H1 (cell line): ENCODE data around the gene CHD5. TPM values are rescaled to one million over a fixed set of nuclear protein-coding genes. Genes with fewer than 3 reads are reported as not detected.

Experiments
- CTCF ChIA-PET: fragments of 300-600 bp; sonication (Branson Sonifier 250); formaldehyde crosslinking; loops from one replicate; lab custom pipeline; 2021; ENCODE audit not compliant: partially characterized antibody; lab: Charles Lee
- POLR2A ChIA-PET: fragments of 300-600 bp; sonication (Branson Sonifier 250); formaldehyde crosslinking; loops from one replicate; lab custom pipeline; 2021; ENCODE audit warnings: inconsistent platforms; ENCODE audit not compliant: partially characterized antibody; lab: Charles Lee
- DNase-seq, 2 experiments: peaks; one replicate each; pipeline versions ENCODE4 v3.0.0 to v3.0.0-alpha.2; 2010 to 2022; ENCODE audit warnings: low spot score in 2 of 2, low read depth in 1 of 2, mixed read lengths in 1 of 2
- FAIRE-seq: peaks from 2 replicates; lab custom pipeline; 2011; peaks lifted over from hg19 to GRCh38; lab: Jason Lieb, UNC
- H2AFZ ChIP-seq: 2 replicates; pipeline ENCODE4 v1.8.1; 2012; ENCODE audit warnings: low read length, inconsistent platforms
- H2AK5ac ChIP-seq: 2 replicates; pipeline ENCODE4 v1.6.1; 2013; ENCODE audit warnings: low read depth, low read length
- H2BK120ac ChIP-seq: replicated peaks from 2 replicates; pipeline ENCODE3; 2013; ENCODE audit warnings: low read depth, low read length, inconsistent platforms
- H2BK12ac ChIP-seq: 2 replicates; pipeline ENCODE4 v1.6.1; 2013; ENCODE audit warnings: low read depth, low read length
- H2BK15ac ChIP-seq: 2 replicates; pipeline ENCODE4 v1.6.1; 2013; ENCODE audit warnings: low read length
- H2BK20ac ChIP-seq: 2 replicates; pipeline ENCODE4 v1.6.1; 2013; ENCODE audit warnings: low read length
- H2BK5ac ChIP-seq: 2 replicates; pipeline ENCODE4 v1.6.1; 2013; ENCODE audit warnings: low read depth, low read length
- H3K14ac ChIP-seq: 2 replicates; pipeline ENCODE4 v1.6.1; 2013; ENCODE audit warnings: inconsistent platforms; ENCODE audit not compliant: insufficient read length
- H3K18ac ChIP-seq: 2 replicates; pipeline ENCODE4 v1.6.1; 2013; ENCODE audit warnings: low read length; ENCODE audit errors: extremely low read depth
- H3K23ac ChIP-seq: 2 replicates; pipeline ENCODE4 v1.6.1; 2013; ENCODE audit warnings: inconsistent platforms; ENCODE audit not compliant: insufficient read length
- H3K23me2 ChIP-seq: 2 replicates; pipeline ENCODE4 v1.6.1; 2013; ENCODE audit warnings: low read depth, low read length
- H3K27ac ChIP-seq: 2 replicates; pipeline ENCODE4 v1.6.1; 2011; ENCODE audit warnings: low read depth, low read length, inconsistent platforms
- H3K27me3 ChIP-seq, 4 experiments: replicated peaks in 1 of 4; 1 replicate in 1 of 4; 2 replicates in 3 of 4; pipeline versions ENCODE4 v1.6.1 to v1.8.1; 2011 to 2013; ENCODE audit warnings: low read length in 3 of 4, mild to moderate bottlenecking in 3 of 4, inconsistent platforms in 2 of 4, mixed read lengths in 2 of 4, moderate library complexity in 1 of 4; ENCODE audit not compliant: control insufficient read depth in 3 of 4, insufficient read depth in 3 of 4; ENCODE audit errors: extremely low read depth in 1 of 4
- H3K36me3 ChIP-seq, 4 experiments: 2 replicates each; pipeline versions ENCODE4 v1.6.1 to v1.8.1; 2011 to 2013; ENCODE audit warnings: mild to moderate bottlenecking in 4 of 4, low read length in 3 of 4, moderate library complexity in 2 of 4, control low read depth in 1 of 4, inconsistent platforms in 1 of 4; ENCODE audit not compliant: insufficient read depth in 4 of 4, control insufficient read depth in 2 of 4
- H3K4ac ChIP-seq: replicated peaks from 2 replicates; pipeline ENCODE3; 2013; ENCODE audit warnings: low read length, low read depth, mixed read lengths, inconsistent platforms; ENCODE audit not compliant: insufficient read length
- H3K4me1 ChIP-seq, 4 experiments: replicated peaks in 1 of 4; 1 replicate in 1 of 4; 2 replicates in 3 of 4; pipeline versions ENCODE4 v1.6.1 to v1.8.1; 2011 to 2013; ENCODE audit warnings: low read length in 3 of 4, inconsistent platforms in 2 of 4, mixed read lengths in 1 of 4; ENCODE audit not compliant: insufficient read depth in 4 of 4, control insufficient read depth in 3 of 4
- H3K4me2 ChIP-seq, 2 experiments: 2 replicates each; pipeline versions ENCODE4 v1.6.1 to v1.8.1; 2011 to 2013; ENCODE audit warnings: low read depth in 2 of 2, low read length in 2 of 2, control low read depth in 1 of 2, inconsistent platforms in 1 of 2, mild to moderate bottlenecking in 1 of 2; ENCODE audit not compliant: insufficient read depth in 1 of 2
- H3K4me3 ChIP-seq, 4 experiments: fragments of 200-600, 300-600 bp in 1 of 4; sonication (generic), shearing (Covaris generic), sonication (Bioruptor Twin) in 1 of 4; 2 replicates each; pipeline versions ENCODE4 v1.5.1 to v1.8.1; 2011 to 2016; ENCODE audit warnings: low read length in 4 of 4, low read depth in 3 of 4, control low read depth in 2 of 4, inconsistent platforms in 2 of 4, mild to moderate bottlenecking in 2 of 4, mixed read lengths in 1 of 4, moderate library complexity in 1 of 4; ENCODE audit not compliant: insufficient read depth in 2 of 4; ENCODE audit errors: extremely low read depth in 1 of 4
- H3K56ac ChIP-seq: replicated peaks from 2 replicates; pipeline ENCODE3; 2013; ENCODE audit warnings: low read depth, mild to moderate bottlenecking, mixed read lengths, low read length, inconsistent platforms; ENCODE audit not compliant: insufficient read length
- H3K79me1 ChIP-seq: 2 replicates; pipeline ENCODE4 v1.6.1; 2013; ENCODE audit warnings: low read depth, low read length, control low read depth
- H3K79me2 ChIP-seq, 2 experiments: 2 replicates each; pipeline versions ENCODE4 v1.6.1 to v1.8.1; 2012 to 2013; ENCODE audit warnings: low read length in 2 of 2, mild to moderate bottlenecking in 2 of 2, inconsistent platforms in 1 of 2; ENCODE audit not compliant: insufficient read depth in 2 of 2, control insufficient read depth in 1 of 2
- H3K9ac ChIP-seq, 4 experiments: replicated peaks in 1 of 4; 1 replicate in 1 of 4; 2 replicates in 3 of 4; pipeline versions ENCODE4 v1.6.1 to v1.8.1; 2011 to 2013; ENCODE audit warnings: low read depth in 3 of 4, low read length in 3 of 4, control low read depth in 2 of 4, mild to moderate bottlenecking in 2 of 4, moderate library complexity in 2 of 4, inconsistent platforms in 1 of 4; ENCODE audit errors: extremely low read depth in 1 of 4
- H3K9me3 ChIP-seq, 2 experiments: 2 replicates each; pipeline versions ENCODE4 v1.6.1 to v1.8.1; 2012 to 2013; ENCODE audit warnings: mild to moderate bottlenecking in 2 of 2, moderate library complexity in 2 of 2, control low read depth in 1 of 2, inconsistent platforms in 1 of 2, low read depth in 1 of 2, low read length in 1 of 2, mixed read lengths in 1 of 2; ENCODE audit not compliant: insufficient read depth in 2 of 2
- H4K20me1 ChIP-seq, 2 experiments: replicated peaks in 1 of 2; 2 replicates each; pipeline versions ENCODE3 to v1.8.1; 2011 to 2013; ENCODE audit warnings: inconsistent platforms in 2 of 2, low read length in 2 of 2, mild to moderate bottlenecking in 1 of 2; ENCODE audit not compliant: insufficient read depth in 2 of 2, control insufficient read depth in 1 of 2
- H4K5ac ChIP-seq: 2 replicates; pipeline ENCODE4 v1.6.1; 2013; ENCODE audit warnings: low read length, low read depth, mixed read lengths, inconsistent platforms; ENCODE audit not compliant: insufficient read length
- H4K8ac ChIP-seq: 2 replicates; pipeline ENCODE4 v1.8.0; 2013; ENCODE audit warnings: mild to moderate bottlenecking, moderate library complexity, low read length, inconsistent platforms; ENCODE audit not compliant: insufficient read depth; ENCODE audit errors: extremely low read depth
- H4K91ac ChIP-seq: replicated peaks from 2 replicates; pipeline ENCODE3; 2013; ENCODE audit warnings: low read length, mixed read lengths, inconsistent platforms; ENCODE audit not compliant: insufficient read length
- BCL11A ChIP-seq, 2 experiments: IDR thresholded peaks; one replicate each; pipeline ENCODE4 v1.6.1; 2011; ENCODE audit warnings: low read depth in 2 of 2, low read length in 2 of 2, mild to moderate bottlenecking in 2 of 2
- CTBP2 ChIP-seq: IDR thresholded peaks from 2 replicates; pipeline ENCODE4 v1.7.0; 2011; ENCODE audit warnings: borderline replicate concordance, mild to moderate bottlenecking, moderate library complexity, mixed read lengths, low read length; ENCODE audit not compliant: insufficient read depth, insufficient read length
- TEAD4 ChIP-seq: IDR thresholded peaks from 2 replicates; pipeline ENCODE4 v1.6.1; 2012; ENCODE audit warnings: low read depth, low read length, inconsistent platforms, mixed read lengths
- WGBS, 2 experiments: shearing (Covaris generic) in 1 of 2; methylation state at CpG; one replicate each; pipeline versions ENCODE4 v1.1.6 to v1.1.7; 2013 to 2015; ENCODE audit warnings: low lambda C conversion rate in 2 of 2, mixed read lengths in 2 of 2, inconsistent platforms in 1 of 2, low coverage in 1 of 2, missing lambda C conversion rate in 1 of 2; ENCODE audit not compliant: insufficient replicate concordance in 2 of 2, insufficient coverage in 1 of 2, insufficient read length in 1 of 2; ENCODE audit errors: extremely low coverage in 1 of 2, missing lambda C conversion rate in 1 of 2; 5-methylcytosine and 5-hydroxymethylcytosine counted together
- polyA plus RNA-seq, 7 experiments: library from polyadenylated mRNA; depleted of rRNA in 3 of 7; stranded (reverse) in 5 of 7; unstranded in 2 of 7; fragments of >200 nt in 5 of 7; fragments of 200-250 nt in 2 of 7; gene quantifications; 1 replicate in 5 of 7; 2 replicates in 1 of 7; 4 replicates in 1 of 7; pipeline versions ENCODE4 v1.2.1 to v1.2.3, GENCODE V29; 2011 to 2013; ENCODE audit warnings: missing spikeins in 2 of 7, mixed read lengths in 2 of 7
- total RNA-seq: library from RNA; stranded (reverse); fragmentation: NEBNext Ultra II Directional; extraction: Animal tissue kit (Norgen Biotek cat#: 25700); gene quantifications from 2 replicates; pipeline ENCODE4 v1.2.1, GENCODE V29; 2021

The CHD5 gene
- total and polyA plus RNA-seq, 2 of the 8 experiments (the other 6 are each of a cell fraction or from before 2014, with no cell fraction given): 0.42 to 1.8 TPM

DNA sequence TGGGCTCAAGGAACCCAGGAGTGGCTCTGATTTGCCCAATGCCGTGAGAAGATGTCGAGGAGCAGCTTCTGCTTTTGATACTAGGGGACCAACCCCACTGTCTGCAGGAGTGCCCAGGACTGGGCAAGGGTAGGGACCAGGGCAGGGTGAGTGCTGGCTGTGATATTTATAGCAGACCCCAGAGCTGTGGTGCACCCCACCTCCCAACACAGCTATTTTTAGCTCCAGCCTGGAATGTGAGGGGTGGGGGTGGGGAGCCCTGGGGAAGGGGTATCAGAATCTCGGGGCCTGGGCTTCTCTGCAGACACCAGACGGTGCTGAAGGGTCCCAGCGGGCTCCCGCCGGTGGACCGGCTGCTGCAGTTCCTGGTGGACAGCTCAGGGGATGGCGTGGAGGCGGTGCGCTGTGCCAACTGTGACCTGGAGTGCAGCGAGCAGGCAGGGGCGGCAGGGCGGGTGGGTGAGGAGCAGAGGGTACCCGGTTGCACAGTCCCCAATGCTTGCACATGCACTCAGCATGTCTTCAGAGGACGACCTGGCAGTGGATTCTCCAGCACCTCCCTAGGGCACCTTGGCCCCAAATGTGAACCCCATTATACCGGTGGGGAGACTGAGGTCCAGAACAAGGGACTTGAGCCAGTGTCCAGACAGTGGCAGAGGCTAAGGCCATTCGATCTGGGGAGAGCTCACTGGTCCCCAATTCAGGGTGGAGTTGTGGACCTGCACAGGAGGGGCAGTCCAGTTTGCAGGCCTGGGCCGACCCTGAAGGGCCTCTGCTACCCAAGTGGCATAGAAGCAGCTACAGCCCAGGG is 27.2 kb upstream of the CHD5 start:
- 0 out of 2 replicates have a peak overlapping the region, but pooled peaks have one; percentile 21 for H2BK20ac ChIP-seq
- no peak overlapping the region for H3K23ac ChIP-seq
- H3K36me3 ChIP-seq: no peaks in the 10 kb centered on the region
- no peak overlapping the region for H3K4ac ChIP-seq
- peak overlapping the region in 2 of 4 experiments; percentile 35 to 61; a peak in 3 of 8 replicates for H3K4me3 ChIP-seq
- 79% methylated on average over 18 of the region's 19 CpGs; no CpG with 5 or more reads in 1 of the 2 experiments for WGBS, 2 experiments
- no peaks in the 10 kb centered on the region for H3K9me3 ChIP-seq
- peak; percentile 67; the same call in 1 of the 2 replicates for TF ChIP-seq TEAD4
- TF ChIP-seq BCL11A (IDR thresholded peaks at IDR 0.05; ENCODE audit: low read depth in 2 of 2, low read length in 2 of 2): no peak
- no peak for TF ChIP-seq CTBP2
- no peak overlapping the region for H4K5ac ChIP-seq
- peaks cover 20% of the 10 kb centered on the region; the same call in 1 of the 2 replicates for H3K23me2 ChIP-seq
- H3K18ac ChIP-seq: peak overlapping the region; percentile 71; the same call in 1 of the 2 replicates
- H2AK5ac ChIP-seq: peak overlapping the region; percentile 65; the same call in 1 of the 2 replicates
- no peak overlapping the region for H2BK120ac ChIP-seq
- H4K20me1 ChIP-seq: peaks cover 0 to 7% of the 10 kb centered on the region in 2 experiments
- H3K9ac ChIP-seq: no peak overlapping the region
- H3K4me1 ChIP-seq: peaks cover 0 to 31% (median 24%) of the 10 kb centered on the region in 4 experiments; a peak in 6 of 7 replicates
- H3K79me1 ChIP-seq: no peaks in the 10 kb centered on the region
- FAIRE-seq (no peak), DNase-seq (no peak)
- no peak overlapping the region for H4K91ac ChIP-seq
- H3K4me2 ChIP-seq: peak overlapping the region; percentile 57 to 92
- H2BK5ac ChIP-seq: no peak overlapping the region; the same call in 1 of the 2 replicates
- peaks cover 1 to 52% (median 40%) of the 10 kb centered on the region in 4 experiments for H3K27me3 ChIP-seq
- no peak overlapping the region; the same call in 1 of the 2 replicates for H4K8ac ChIP-seq
- H2BK15ac ChIP-seq: no peak overlapping the region
- H3K14ac ChIP-seq: no peak overlapping the region
- no peak overlapping the region for H2BK12ac ChIP-seq
- CTCF ChIA-PET: interaction anchor here (0.7 to 17.1 kb wide), 14 partner anchors 9 to 212 kb away, joined by 3 to 353 read pairs (median 4); partner anchors contain the start of genes HES2, HES3 and ICMT
- H2AFZ ChIP-seq: no peak overlapping the region
- H3K27ac ChIP-seq: no peak overlapping the region
- no peaks in the 10 kb centered on the region for H3K79me2 ChIP-seq
- no peak overlapping the region for H3K56ac ChIP-seq
- POLR2A ChIA-PET: interaction anchor here (0.6 to 5.6 kb wide), 16 partner anchors 8 to 259 kb away, joined by 3 to 78 read pairs (median 6); partner anchors contain the start of genes HES3, ICMT, RPL22 and TNFRSF25
